Panc1 (cell line): ENCODE measurements around the gene NT5C. TPM values are rescaled to one million over a fixed set of nuclear protein-coding genes. Genes with fewer than 3 reads are reported as not detected.
A peak's percentile ranks its signal among the peaks of the same experiment; 100 is the strongest.

ENCODE experiments used
- ATAC-seq: fragments of 200-7000 bp; cut with Tn5 transposase; 2 replicates; pipeline ENCODE4 v1.9.1; 2020; ENCODE audit warnings: mild to moderate bottlenecking, moderate library complexity
- BruUV-seq: library from RNA; stranded (reverse); fragments of 400-500 nt; replicated peaks from 2 replicates; lab custom pipeline; 2021; lab: Mats Ljungman, UMichigan
- CTCF ChIA-PET: fragments of 300-600 bp; sonication (Branson Sonifier 250); formaldehyde crosslinking; loops from one replicate; lab custom pipeline; 2022; ENCODE audit warnings: antibody characterized with exemption; lab: Charles Lee
- POLR2A ChIA-PET: fragments of 300-600 bp; sonication (Branson Sonifier 250); formaldehyde crosslinking; loops from one replicate; lab custom pipeline; 2022; ENCODE audit warnings: antibody characterized with exemption; lab: Charles Lee
- DNase-seq: peaks from one replicate; pipeline ENCODE4 v3.0.0-alpha.2; 2010; ENCODE audit warnings: low read depth, low spot score
- H3K27ac ChIP-seq: 2 replicates; pipeline ENCODE4 v1.5.1; 2011; ENCODE audit warnings: mild to moderate bottlenecking, low read length, inconsistent platforms
- H3K27me3 ChIP-seq: fragments of 200-500 bp; sonication (Bioruptor generic); 2 replicates; pipeline ENCODE4 v1.6.0; 2014; ENCODE audit warnings: low read length, inconsistent platforms; ENCODE audit not compliant: control insufficient read depth, insufficient read depth
- H3K36me3 ChIP-seq: fragments of 200-500 bp; sonication (Bioruptor generic); 2 replicates; pipeline ENCODE4 v1.5.1; 2014; ENCODE audit warnings: inconsistent platforms, mild to moderate bottlenecking, low read length, moderate library complexity; ENCODE audit not compliant: control insufficient read depth, insufficient read depth
- H3K4me1 ChIP-seq: 2 replicates; pipeline ENCODE4 v1.5.1; 2011; ENCODE audit warnings: inconsistent platforms, mild to moderate bottlenecking, low read length, moderate library complexity; ENCODE audit not compliant: control insufficient read depth, insufficient read depth
- H3K4me3 ChIP-seq, 2 experiments: 2 replicates each; pipeline ENCODE4 v1.5.1; 2011 to 2012; ENCODE audit warnings: low read depth in 2 of 2, low read length in 2 of 2, mild to moderate bottlenecking in 2 of 2, inconsistent platforms in 1 of 2, moderate library complexity in 1 of 2
- H3K9me3 ChIP-seq: fragments of 200-500 bp; sonication (Bioruptor generic); 2 replicates; pipeline ENCODE4 v1.5.1; 2014; ENCODE audit warnings: low read depth, mild to moderate bottlenecking, inconsistent platforms, low read length, moderate library complexity; ENCODE audit not compliant: control insufficient read depth, insufficient read depth
- POLR2AphosphoS5 ChIP-seq: IDR thresholded peaks from 2 replicates; pipeline ENCODE4 v1.6.1; 2012; ENCODE audit warnings: mild to moderate bottlenecking, low read depth, low read length, moderate library complexity
- REST ChIP-seq, 2 experiments: IDR thresholded peaks; 2 replicates each; pipeline ENCODE4 v1.6.1; 2011 to 2012; ENCODE audit warnings: low read depth in 2 of 2, control low read depth in 1 of 2, low read length in 1 of 2, mild to moderate bottlenecking in 1 of 2, moderate library complexity in 1 of 2; ENCODE audit not compliant: insufficient read depth in 1 of 2
- SIN3A ChIP-seq: IDR thresholded peaks from 2 replicates; pipeline ENCODE4 v1.6.1; 2012; ENCODE audit warnings: low read depth, mild to moderate bottlenecking, low read length, moderate library complexity, borderline replicate concordance; ENCODE audit not compliant: insufficient read depth
- TCF7L2 ChIP-seq: IDR thresholded peaks from 2 replicates; pipeline ENCODE4 v1.6.1; 2011; ENCODE audit warnings: mild to moderate bottlenecking, low read depth, low read length, inconsistent platforms
- in situ Hi-C: cut with HindIII; loops from 2 replicates; pipeline ENCODE4 v1.10.0; 2016; ENCODE audit warnings: low sequenced_read_pairs, low pct_unique_long_range_greater_than_20kb
- intact Hi-C: fragments of 100-400 bp; cut with micrococcal nuclease; formaldehyde crosslinking; loops from one replicate; pipeline ENCODE4 v1.10.0; 2022; ENCODE audit not compliant: unreplicated experiment
- total RNA-seq: library from RNA; stranded (reverse); gene quantifications from one replicate; pipeline ENCODE4 v1.2.1, GENCODE V29; 2021; ENCODE audit not compliant: unreplicated experiment
- TF ChIP-seq, protein P1 (sequence below): fragments of 450-650 bp; IDR thresholded peaks from 2 replicates; pipeline ENCODE4 v1.5.1; 2017; ENCODE audit warnings: mild to moderate bottlenecking

The NT5C gene
- total RNA-seq, 1 experiment from 2014 or later: 63.4 TPM

DNA sequence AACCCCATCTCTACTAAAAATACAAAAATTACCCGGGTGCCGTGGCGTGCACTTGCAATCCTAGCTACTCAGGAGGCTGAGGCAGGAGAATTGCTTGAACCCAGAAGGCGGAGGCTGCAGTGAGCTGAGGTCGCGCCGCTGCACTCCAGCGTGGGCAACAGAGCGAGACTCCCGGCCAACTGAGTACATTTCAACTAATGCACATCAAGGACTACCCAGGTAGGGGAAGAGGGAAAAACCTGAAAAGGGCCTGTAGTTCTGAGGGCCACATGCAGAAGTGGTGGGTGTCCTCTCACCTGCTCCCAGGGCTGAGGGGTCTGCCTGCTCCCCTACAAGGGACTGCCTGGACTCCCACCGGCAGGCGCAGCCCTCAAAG is 44.4 kb downstream of the NT5C start:
- ATAC-seq (no peak), DNase-seq (no peak)
- intact Hi-C loops (no loop called here), in situ Hi-C loops (no loop called here)
- Histone ChIP-seq H3K4me3 (peak overlapping the region; percentile 56 to 76), H3K27ac (peak overlapping the region; percentile 93), H3K27me3 (no peaks in the 10 kb centered on the region), H3K36me3 (no peaks in the 10 kb centered on the region; the same call in 1 of the 2 replicates), H3K4me1 (peaks cover 50% of the 10 kb centered on the region), H3K9me3 (no peaks in the 10 kb centered on the region)
- no peak for TF ChIP-seq REST (IDR thresholded peaks at IDR 0.05; ENCODE audit: insufficient read depth in 1 of 2, low read depth in 2 of 2, low read length in 1 of 2)
- TF ChIP-seq, protein P1, sequence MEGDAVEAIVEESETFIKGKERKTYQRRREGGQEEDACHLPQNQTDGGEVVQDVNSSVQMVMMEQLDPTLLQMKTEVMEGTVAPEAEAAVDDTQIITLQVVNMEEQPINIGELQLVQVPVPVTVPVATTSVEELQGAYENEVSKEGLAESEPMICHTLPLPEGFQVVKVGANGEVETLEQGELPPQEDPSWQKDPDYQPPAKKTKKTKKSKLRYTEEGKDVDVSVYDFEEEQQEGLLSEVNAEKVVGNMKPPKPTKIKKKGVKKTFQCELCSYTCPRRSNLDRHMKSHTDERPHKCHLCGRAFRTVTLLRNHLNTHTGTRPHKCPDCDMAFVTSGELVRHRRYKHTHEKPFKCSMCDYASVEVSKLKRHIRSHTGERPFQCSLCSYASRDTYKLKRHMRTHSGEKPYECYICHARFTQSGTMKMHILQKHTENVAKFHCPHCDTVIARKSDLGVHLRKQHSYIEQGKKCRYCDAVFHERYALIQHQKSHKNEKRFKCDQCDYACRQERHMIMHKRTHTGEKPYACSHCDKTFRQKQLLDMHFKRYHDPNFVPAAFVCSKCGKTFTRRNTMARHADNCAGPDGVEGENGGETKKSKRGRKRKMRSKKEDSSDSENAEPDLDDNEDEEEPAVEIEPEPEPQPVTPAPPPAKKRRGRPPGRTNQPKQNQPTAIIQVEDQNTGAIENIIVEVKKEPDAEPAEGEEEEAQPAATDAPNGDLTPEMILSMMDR: no peak
- no peak for TF ChIP-seq SIN3A
- no peak for TF ChIP-seq POLR2AphosphoS5
- no peak for TF ChIP-seq TCF7L2
- ChIA-PET CTCF (no interaction called here), POLR2A (no interaction called here)
- no TSS peak for BruUV-seq

- no TSS peak for BruUV-seq
- H3K27ac ChIP-seq: peak overlapping the region; percentile 93
- in situ Hi-C loops (no loop called here), intact Hi-C loops (no loop called here)
- no peaks in the 10 kb centered on the region for H3K9me3 ChIP-seq
- no peaks in the 10 kb centered on the region for H3K27me3 ChIP-seq
- DNase-seq: no peak
- ChIA-PET POLR2A (no interaction called here), CTCF (no interaction called here)
- no peak for ATAC-seq
- no peak overlapping the region for H3K4me3 ChIP-seq
- TF ChIP-seq POLR2AphosphoS5: no peak
- TF ChIP-seq REST (IDR thresholded peaks at IDR 0.05; ENCODE audit: insufficient read depth in 1 of 2, low read depth in 2 of 2, low read length in 1 of 2): no peak
- TF ChIP-seq TCF7L2: no peak
- TF ChIP-seq, protein P1: no peak
- no peak for TF ChIP-seq SIN3A
- H3K4me1 ChIP-seq: peaks cover 46% of the 10 kb centered on the region
- no peaks in the 10 kb centered on the region; the same call in 1 of the 2 replicates for H3K36me3 ChIP-seq
These were observed 44.9 kb downstream of the NT5C start for GRCh38 chr17:75086496-75087181.
